Osteocyte (in vitro differentiated cells): Measurements from ENCODE around the gene UXS1. TPM values are rescaled to one million over a fixed set of nuclear protein-coding genes. Genes with fewer than 3 reads are reported as not detected.

Source experiments
- DNase-seq: peaks from one replicate; pipeline ENCODE4 v3.0.0; 2021; ENCODE audit warnings: mixed read lengths; ENCODE audit not compliant: unreplicated experiment; ENCODE audit errors: extremely low spot score
- H3K27ac Mint-ChIP-seq: one replicate; pipeline ENCODE4 v1.8.0; 2021; ENCODE audit warnings: mild to moderate bottlenecking, mixed read lengths; ENCODE audit not compliant: unreplicated experiment
- H3K27me3 Mint-ChIP-seq: one replicate; pipeline ENCODE4 v1.8.0; 2021; ENCODE audit warnings: mixed read lengths; ENCODE audit not compliant: unreplicated experiment
- H3K36me3 Mint-ChIP-seq: one replicate; pipeline ENCODE4 v1.8.0; 2021; ENCODE audit warnings: mixed read lengths; ENCODE audit not compliant: unreplicated experiment
- H3K4me1 Mint-ChIP-seq: one replicate; pipeline ENCODE4 v1.8.0; 2021; ENCODE audit warnings: mixed read lengths; ENCODE audit not compliant: unreplicated experiment
- H3K4me3 Mint-ChIP-seq: one replicate; pipeline ENCODE4 v1.8.0; 2021; ENCODE audit warnings: mild to moderate bottlenecking, moderate library complexity, mixed read lengths; ENCODE audit not compliant: unreplicated experiment
- H3K9me3 Mint-ChIP-seq: one replicate; pipeline ENCODE4 v1.8.0; 2021; ENCODE audit warnings: mixed read lengths; ENCODE audit not compliant: unreplicated experiment
- total RNA-seq: library from RNA; stranded (reverse); gene quantifications from 2 replicates; pipeline ENCODE4 v1.2.1, GENCODE V29; 2021
- TF ChIP-seq, protein P1 (sequence below): fragments of 200-600 bp; sonication (generic); IDR thresholded peaks from 2 replicates; pipeline ENCODE4 v1.5.0; 2021; ENCODE audit warnings: antibody characterized with exemption, mild to moderate bottlenecking, moderate library complexity

The UXS1 gene
- total RNA-seq, 1 donor from 2014 or later: 23.2 TPM

DNA sequence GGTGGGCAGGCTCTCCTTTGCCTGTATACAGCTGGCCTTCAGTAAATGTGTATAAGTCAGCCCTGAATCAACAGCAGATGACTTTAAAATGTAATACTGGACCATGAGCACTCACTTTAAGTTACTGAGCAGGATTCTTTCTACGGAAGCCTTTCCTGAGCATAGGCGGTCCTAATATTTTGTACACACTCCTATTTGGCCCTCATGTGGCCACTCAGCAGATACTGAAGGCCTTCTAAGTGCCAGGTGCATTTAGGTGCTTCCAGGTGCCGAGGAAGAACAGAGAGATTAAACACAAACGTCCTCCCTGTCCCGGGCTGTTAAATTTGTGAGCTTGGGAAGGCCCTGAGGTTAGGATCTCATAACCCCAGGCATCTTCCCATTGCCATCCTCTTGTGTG lies 27.0 kb downstream of the UXS1 start:
- Mint-ChIP-seq H3K27me3 (no peaks in the 10 kb centered on the region), H3K4me3 (no peak overlapping the region), H3K4me1 (peaks cover 12% of the 10 kb centered on the region), H3K36me3 (peaks cover 3% of the 10 kb centered on the region), H3K9me3 (no peaks in the 10 kb centered on the region), H3K27ac (no peak overlapping the region)
- DNase-seq: no peak
- TF ChIP-seq, protein P1, sequence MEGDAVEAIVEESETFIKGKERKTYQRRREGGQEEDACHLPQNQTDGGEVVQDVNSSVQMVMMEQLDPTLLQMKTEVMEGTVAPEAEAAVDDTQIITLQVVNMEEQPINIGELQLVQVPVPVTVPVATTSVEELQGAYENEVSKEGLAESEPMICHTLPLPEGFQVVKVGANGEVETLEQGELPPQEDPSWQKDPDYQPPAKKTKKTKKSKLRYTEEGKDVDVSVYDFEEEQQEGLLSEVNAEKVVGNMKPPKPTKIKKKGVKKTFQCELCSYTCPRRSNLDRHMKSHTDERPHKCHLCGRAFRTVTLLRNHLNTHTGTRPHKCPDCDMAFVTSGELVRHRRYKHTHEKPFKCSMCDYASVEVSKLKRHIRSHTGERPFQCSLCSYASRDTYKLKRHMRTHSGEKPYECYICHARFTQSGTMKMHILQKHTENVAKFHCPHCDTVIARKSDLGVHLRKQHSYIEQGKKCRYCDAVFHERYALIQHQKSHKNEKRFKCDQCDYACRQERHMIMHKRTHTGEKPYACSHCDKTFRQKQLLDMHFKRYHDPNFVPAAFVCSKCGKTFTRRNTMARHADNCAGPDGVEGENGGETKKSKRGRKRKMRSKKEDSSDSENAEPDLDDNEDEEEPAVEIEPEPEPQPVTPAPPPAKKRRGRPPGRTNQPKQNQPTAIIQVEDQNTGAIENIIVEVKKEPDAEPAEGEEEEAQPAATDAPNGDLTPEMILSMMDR: no peak

DNA sequence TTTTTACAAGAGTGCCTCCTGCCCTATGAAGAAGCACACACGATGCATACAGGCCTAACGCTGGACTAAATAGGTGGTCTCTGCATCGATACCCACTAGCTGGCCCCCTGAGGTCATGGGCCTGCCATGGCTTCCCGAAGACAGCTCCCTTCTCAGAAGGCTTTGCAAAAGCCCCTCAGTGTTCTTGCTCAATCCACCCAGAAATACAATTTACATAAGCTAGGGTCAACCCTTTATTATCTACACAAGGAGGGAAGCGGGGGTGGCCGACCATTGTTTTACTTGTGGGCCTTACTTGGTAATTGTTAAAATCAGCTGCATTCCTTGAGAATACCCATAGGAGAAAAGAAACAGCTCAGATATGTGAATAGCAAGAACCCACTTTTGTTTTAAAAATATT lies 28.5 kb downstream of the UXS1 start:
- Mint-ChIP-seq H3K27ac (no peak overlapping the region), H3K36me3 (peaks cover 3% of the 10 kb centered on the region), H3K9me3 (no peaks in the 10 kb centered on the region), H3K4me3 (no peak overlapping the region), H3K4me1 (peaks cover 12% of the 10 kb centered on the region), H3K27me3 (no peaks in the 10 kb centered on the region)
- DNase-seq: no peak
- TF ChIP-seq, protein P1: no peak

GRCh38 chr2:106165029-106165428 lies 29.1 kb downstream of the UXS1 start:
- TF ChIP-seq, protein P1: peak; percentile 5
- Mint-ChIP-seq H3K4me3 (no peak overlapping the region), H3K36me3 (peaks cover 7% of the 10 kb centered on the region), H3K4me1 (peaks cover 12% of the 10 kb centered on the region), H3K9me3 (no peaks in the 10 kb centered on the region), H3K27ac (no peak overlapping the region), H3K27me3 (no peaks in the 10 kb centered on the region)
- no peak for DNase-seq

GRCh38 chr2:106163948-106164545 lies 30.1 kb downstream of the UXS1 start:
- DNase-seq: no peak

More at GRCh38 chr2:106163948-106164545, 30.1 kb downstream of the UXS1 start:
- no peaks in the 10 kb centered on the region for H3K9me3 Mint-ChIP-seq
- no peak overlapping the region for H3K27ac Mint-ChIP-seq
- no peak overlapping the region for H3K4me3 Mint-ChIP-seq
- TF ChIP-seq, protein P1: no peak
- H3K4me1 Mint-ChIP-seq: peaks cover 12% of the 10 kb centered on the region
- H3K27me3 Mint-ChIP-seq: no peaks in the 10 kb centered on the region
- H3K36me3 Mint-ChIP-seq: peaks cover 9% of the 10 kb centered on the region
